ENCODE results near the gene LAGE3. TPM values are rescaled to one million over a fixed set of nuclear protein-coding genes. Genes with fewer than 3 reads are reported as not detected.

Gene LAGE3
- total and polyA plus RNA-seq, 2 of the 13 experiments (the other 11 are each of a cell fraction or from before 2014, with no cell fraction given) = 7.6 to 12.7 TPM

GRCh38 chrX:154428176-154429171, 50.6 kb downstream of the LAGE3 start, which contains the start of gene ATP6AP1 (continued):
- TF ChIP-seq PITX1 (CRISPR knock-in tag; IDR thresholded peaks at IDR 0.05) (no peak), PAXIP1 (CRISPR knock-in tag; conservative IDR thresholded peaks at IDR 0.05) (peak; percentile 35; the same call in 1 of the 2 replicates), PBX3 (CRISPR knock-in tag; IDR thresholded peaks at IDR 0.05; ENCODE audit: borderline replicate concordance) (0 out of 2 replicates have a peak, but pooled peaks have one; percentile 78), DMAP1 (CRISPR knock-in tag; IDR thresholded peaks at IDR 0.05) (no peak), NR2C2 (CRISPR knock-in tag; IDR thresholded peaks at IDR 0.05; ENCODE audit: borderline replicate concordance) (peak; percentile 46; the same call in 1 of the 2 replicates), SP4 (CRISPR knock-in tag; IDR thresholded peaks at IDR 0.05) (peak; percentile 51), KLF6 (CRISPR knock-in tag; IDR thresholded peaks at IDR 0.05) (peak; percentile 45; the same call in 1 of the 2 replicates), DRAP1 (CRISPR knock-in tag; IDR thresholded peaks at IDR 0.05) (peak; percentile 65), POGZ (CRISPR knock-in tag; IDR thresholded peaks at IDR 0.05) (peak; percentile 87), BHLHE40 (IDR thresholded peaks at IDR 0.05; ENCODE audit: low read length) (0 out of 2 replicates have a peak, but pooled peaks have one; percentile 43), BRD4 (CRISPR knock-in tag; IDR thresholded peaks at IDR 0.05) (0 out of 2 replicates have a peak, but pooled peaks have one; percentile 48), ZNF275 (CRISPR knock-in tag; IDR thresholded peaks at IDR 0.05; ENCODE audit: borderline replicate concordance) (0 out of 2 replicates have a peak, but pooled peaks have one; percentile 46), UBTF (CRISPR knock-in tag; IDR thresholded peaks at IDR 0.05) (peak; percentile 51; the same call in 1 of the 2 replicates), ZNF770 (CRISPR knock-in tag; IDR thresholded peaks at IDR 0.05) (peak; percentile 99), YEATS4 (CRISPR knock-in tag; IDR thresholded peaks at IDR 0.05; ENCODE audit: borderline replicate concordance) (peak; percentile 67; the same call in 1 of the 2 replicates)
